NCI-H1092 treated with DMSO at 0.1 percent for 48 hours (cell line): Measurements from ENCODE around the gene PTPRN2.
"Not testable (repeated sequence)": the region's sequence is repeated elsewhere in the genome, so short reads cannot be mapped to it uniquely, and the experiment has no call there.

Experiments
- DNase-seq: peaks from one replicate; lab custom pipeline; 2025; lab: John Stamatoyannopoulos, UW

The PTPRN2 gene

GRCh38 chr7:157676456-157677255 lies 911.0 kb downstream of the PTPRN2 start:
- DNase-seq: no peak

DNA sequence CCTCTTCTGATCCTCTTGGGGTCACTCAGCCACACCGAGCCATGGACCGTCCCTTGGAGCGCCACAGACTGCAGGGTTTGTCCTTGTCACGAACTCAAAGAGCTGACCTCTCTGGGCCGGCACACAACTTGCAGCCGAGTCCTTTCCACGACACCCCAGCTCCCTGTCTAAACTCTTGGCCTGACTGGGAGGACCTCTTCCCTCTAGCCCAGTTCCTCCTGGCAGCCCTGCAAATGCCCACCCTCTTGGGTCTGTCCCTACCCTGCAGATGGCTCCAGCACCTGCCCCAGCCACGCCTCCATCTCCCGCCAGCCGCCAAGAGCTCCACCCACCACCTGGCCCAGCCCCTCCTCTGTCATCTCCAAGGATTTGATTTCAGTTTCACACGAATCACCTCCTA lies 911.6 kb downstream of the PTPRN2 start:
- no peak for DNase-seq

- no peak for DNase-seq
Measured at GRCh38 chr7:157675427-157675927, 912.1 kb downstream of the PTPRN2 start.

DNA sequence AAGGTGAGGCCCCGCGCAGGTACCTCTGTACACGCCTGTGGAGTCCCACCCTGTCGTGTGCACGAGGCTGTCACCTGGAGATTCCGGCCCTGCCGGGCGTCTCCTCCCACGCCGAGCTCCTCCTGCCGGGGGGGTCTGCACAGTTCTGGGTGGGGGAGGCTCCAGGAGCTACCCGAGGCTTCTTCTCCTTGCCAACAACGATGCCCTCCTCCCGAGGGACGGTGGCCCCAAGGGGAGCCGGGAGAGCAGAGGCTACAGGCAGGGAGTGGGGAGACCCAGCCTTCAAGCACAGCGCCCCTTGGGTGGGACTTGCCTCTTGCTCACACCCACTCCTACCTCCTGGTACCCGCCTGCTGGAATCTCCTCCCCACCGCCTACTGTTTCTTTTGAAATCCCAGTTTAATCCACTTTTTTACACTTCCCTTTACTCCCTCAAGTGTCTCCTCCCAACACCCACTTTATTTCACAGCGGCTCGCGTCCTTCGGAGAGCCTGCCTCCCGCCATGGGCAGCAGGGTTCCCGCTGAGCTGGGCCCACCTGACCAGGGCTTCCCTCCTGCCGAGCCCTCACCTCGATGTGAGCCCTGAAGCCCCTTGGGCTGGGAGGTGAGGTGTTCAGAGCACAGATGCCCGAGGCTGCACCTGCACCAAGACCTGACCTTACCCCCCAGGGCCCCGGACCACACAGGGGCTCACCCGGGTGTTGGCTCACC lies 912.8 kb downstream of the PTPRN2 start:
- DNase-seq: no peak

- DNase-seq: no peak
Measured at GRCh38 chr7:157674027-157674714, 913.5 kb downstream of the PTPRN2 start.

- DNase-seq: no peak
Measured at GRCh38 chr7:157673573-157673972, 914.0 kb downstream of the PTPRN2 start.

- DNase-seq: no peak
Measured at GRCh38 chr7:157671358-157672255, 916.0 kb downstream of the PTPRN2 start.

DNA sequence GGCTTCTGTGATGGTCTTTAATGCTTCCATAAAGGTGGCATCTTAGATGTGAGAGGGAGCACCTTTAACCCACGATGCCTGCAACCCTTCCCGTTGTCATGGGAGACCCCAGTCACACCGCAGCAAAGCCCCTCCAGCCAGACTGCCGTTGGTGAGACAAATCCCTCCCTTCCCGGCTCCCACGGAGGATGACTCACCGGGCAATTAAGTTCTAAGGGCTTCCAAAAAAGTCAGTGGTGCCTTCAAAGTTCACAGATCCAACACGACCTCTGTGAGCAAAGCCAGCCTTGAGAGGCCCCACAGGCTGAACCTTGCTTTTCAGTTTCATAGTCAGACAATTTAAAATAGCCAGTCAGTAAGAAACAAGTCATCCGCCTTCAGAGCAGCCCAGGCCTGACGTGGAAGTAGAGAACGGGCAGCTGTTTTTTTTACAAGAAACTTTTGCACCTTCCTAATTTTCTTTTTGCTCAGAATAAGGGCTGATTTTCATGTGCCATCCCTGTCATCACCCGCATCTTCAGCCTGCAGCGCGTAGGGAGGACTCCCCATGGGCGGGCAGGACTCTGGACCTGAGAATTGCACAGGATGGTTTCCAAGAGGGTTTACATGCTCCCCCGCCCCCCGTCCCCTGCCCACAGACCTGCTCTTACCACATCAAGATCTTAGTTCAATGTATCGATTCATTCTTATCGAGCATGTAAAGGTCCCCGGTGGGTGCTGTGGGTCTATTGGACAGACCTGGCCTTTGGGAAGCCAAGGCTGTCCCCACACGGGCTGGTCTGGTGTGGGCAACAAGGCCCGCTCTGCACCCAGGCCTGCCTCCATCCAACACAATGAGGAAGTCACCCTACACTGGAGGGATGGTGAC lies 916.9 kb downstream of the PTPRN2 start:
- no peak for DNase-seq

GRCh38 chr7:157669768-157670351 lies 917.8 kb downstream of the PTPRN2 start:
- no peak for DNase-seq

GRCh38 chr7:157668884-157669767 lies 918.5 kb downstream of the PTPRN2 start:
- DNase-seq: no peak

GRCh38 chr7:157668221-157668883 lies 919.3 kb downstream of the PTPRN2 start:
- no peak for DNase-seq

- no peak for DNase-seq
Measured at GRCh38 chr7:157667731-157668130, 919.9 kb downstream of the PTPRN2 start.

DNA sequence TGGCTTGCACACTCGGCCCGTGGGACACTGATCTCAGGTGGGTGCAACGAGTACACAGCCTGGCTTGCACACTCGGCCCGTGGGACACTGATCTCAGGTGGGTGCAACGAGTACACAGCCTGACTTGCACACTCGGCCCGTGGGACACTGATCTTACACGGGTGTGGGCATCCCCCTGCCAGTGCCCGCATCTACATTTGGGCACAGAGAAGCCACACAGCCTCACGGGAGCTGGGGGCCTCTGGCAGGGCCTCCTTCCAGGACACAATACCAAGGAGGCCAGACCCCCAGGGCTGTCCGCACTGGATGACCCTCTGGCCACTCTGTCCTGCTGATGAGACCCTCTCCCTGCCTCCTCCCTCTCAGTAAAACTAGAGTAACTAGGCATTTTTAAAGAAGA lies 920.4 kb downstream of the PTPRN2 start:
- no peak for DNase-seq

DNA sequence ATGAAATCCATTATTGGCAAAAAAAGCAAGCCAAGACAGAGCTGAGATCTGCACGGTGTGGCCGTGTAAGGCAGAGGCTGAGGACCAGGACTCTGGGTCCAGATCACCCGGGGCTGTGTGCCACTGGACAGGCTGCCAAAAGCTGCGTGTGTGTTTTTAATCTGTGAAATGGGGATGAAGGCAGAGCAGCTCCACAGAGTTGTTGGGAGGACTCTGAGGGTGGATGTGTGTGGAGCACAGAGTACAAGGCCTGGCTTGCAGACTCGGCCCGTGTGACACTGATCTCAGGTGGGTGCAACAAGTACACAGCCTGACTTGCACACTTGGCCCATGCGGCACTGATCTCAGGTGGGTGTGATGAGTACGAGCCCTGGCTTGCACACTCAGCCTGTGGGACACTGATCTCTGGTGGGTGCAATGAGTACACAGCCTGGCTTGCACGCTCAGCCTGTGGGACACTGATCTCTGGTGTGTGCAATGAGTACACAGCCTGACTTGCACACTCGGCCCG lies 921.0 kb downstream of the PTPRN2 start:
- DNase-seq: no peak

DNA sequence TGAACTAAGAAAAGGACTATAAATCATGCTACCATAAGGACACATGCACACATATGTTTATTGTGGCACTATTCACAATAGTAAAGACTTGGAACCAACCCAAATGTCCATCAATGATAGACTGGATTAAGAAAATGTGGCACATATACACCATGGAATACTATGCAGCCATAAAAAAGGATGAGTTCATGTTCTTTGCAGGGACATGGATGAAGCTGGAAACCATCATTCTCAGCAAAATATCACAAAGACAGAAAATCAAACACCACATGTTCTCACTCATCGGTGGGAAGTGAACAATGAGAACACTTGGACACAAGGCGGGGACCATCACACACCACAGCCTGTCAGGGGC lies 922.0 kb downstream of the PTPRN2 start:
- not testable (repeated sequence) for DNase-seq

DNA sequence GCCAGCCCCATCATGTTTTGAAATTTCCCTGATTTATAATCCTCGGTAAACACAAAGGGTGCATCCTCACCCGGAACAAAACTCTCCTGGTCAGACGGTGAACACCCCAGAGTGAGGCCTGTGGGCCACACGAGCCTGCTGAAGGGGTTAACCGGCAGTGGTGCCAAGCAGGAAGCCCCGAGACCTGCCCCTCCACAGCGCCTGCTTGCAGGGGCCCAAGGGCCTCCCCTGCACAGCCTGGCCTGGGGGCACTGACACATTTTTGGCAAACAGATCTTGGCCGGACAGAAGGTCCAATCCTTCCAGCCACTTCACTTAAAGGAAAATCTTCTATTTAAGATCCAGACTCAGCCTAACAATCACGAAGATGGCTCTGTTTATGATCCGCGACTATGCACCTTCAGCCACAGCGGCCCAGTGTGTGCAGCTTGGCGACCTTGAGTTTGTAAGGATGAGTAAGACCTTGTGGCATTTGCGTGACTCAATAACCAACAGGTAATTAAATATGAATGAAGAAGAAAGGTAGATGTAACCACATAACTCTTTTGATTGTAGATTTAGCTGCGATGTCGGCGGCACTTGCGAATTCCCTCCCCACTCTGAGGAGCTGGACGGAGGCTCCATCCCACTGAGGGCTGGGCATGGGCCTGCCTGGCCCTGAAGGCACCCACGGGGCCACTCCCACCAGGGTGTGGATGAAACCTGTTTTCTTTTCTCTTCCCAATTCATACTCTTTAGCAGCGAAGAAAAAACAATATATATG lies 922.6 kb downstream of the PTPRN2 start:
- no peak for DNase-seq

GRCh38 chr7:157664034-157664433 lies 923.6 kb downstream of the PTPRN2 start:
- DNase-seq: no peak
